Natural killer cell (primary cell): ENCODE data around the gene ANKRD17. TPM values are rescaled to one million over a fixed set of nuclear protein-coding genes. Genes with fewer than 3 reads are reported as not detected.

Experiments used
- ATAC-seq, 3 donors: fragments of 150-1000 bp in 2 of 3; fragments of 200-7000 bp in 1 of 3; cut with Tn5 transposase; 1 replicate in 1 of 3; 2 replicates in 2 of 3; pipeline ENCODE4 v1.10.0; 2021; ENCODE audit warnings: mild to moderate bottlenecking in 2 of 3, moderate library complexity in 2 of 3
- DNase-seq, 2 donors: peaks; one replicate each; pipeline versions ENCODE4 v3.0.0 to v3.0.0-alpha.2; 2013 to 2021; ENCODE audit warnings: mixed read lengths in 1 of 2
- H3K27ac ChIP-seq: one replicate; pipeline ENCODE4 v1.5.1; 2013; ENCODE audit warnings: mild to moderate bottlenecking, low read length
- H3K27me3 ChIP-seq: one replicate; pipeline ENCODE4 v1.6.1; 2013; ENCODE audit warnings: low read length; ENCODE audit not compliant: control insufficient read depth, insufficient read depth
- H3K36me3 ChIP-seq: one replicate; pipeline ENCODE4 v1.6.1; 2013; ENCODE audit warnings: low read length; ENCODE audit not compliant: control insufficient read depth, insufficient read depth
- H3K4me1 ChIP-seq: one replicate; pipeline ENCODE4 v1.6.1; 2013; ENCODE audit warnings: low read length; ENCODE audit not compliant: control insufficient read depth, insufficient read depth
- H3K4me3 ChIP-seq: one replicate; pipeline ENCODE4 v1.5.1; 2013; ENCODE audit warnings: low read length
- H3K9me3 ChIP-seq: one replicate; pipeline ENCODE4 v1.6.1; 2013; ENCODE audit warnings: low read length; ENCODE audit not compliant: control insufficient read depth, insufficient read depth
- H3K27ac Mint-ChIP-seq, 2 donors: one replicate each; pipeline ENCODE4 v1.8.0; 2022; ENCODE audit warnings: mild to moderate bottlenecking in 2 of 2, mixed read lengths in 2 of 2, moderate library complexity in 1 of 2
- H3K27me3 Mint-ChIP-seq, 2 donors: one replicate each; pipeline ENCODE4 v1.8.0; 2022; ENCODE audit warnings: low read depth in 2 of 2, mixed read lengths in 2 of 2
- H3K36me3 Mint-ChIP-seq: one replicate; pipeline ENCODE4 v1.8.0; 2022; ENCODE audit warnings: mixed read lengths
- H3K4me1 Mint-ChIP-seq, 2 donors: one replicate each; pipeline ENCODE4 v1.8.0; 2022; ENCODE audit warnings: mixed read lengths in 2 of 2
- H3K4me3 Mint-ChIP-seq: one replicate; pipeline ENCODE4 v1.8.0; 2022; ENCODE audit warnings: mild to moderate bottlenecking, moderate library complexity, mixed read lengths
- H3K9me3 Mint-ChIP-seq, 2 donors: one replicate each; pipeline ENCODE4 v1.8.0; 2022; ENCODE audit warnings: mixed read lengths in 2 of 2
- CTCF ChIP-seq: fragments of 200-600 bp; IDR thresholded peaks from one replicate; pipeline ENCODE4 v1.8.0; 2022; ENCODE audit warnings: antibody characterized with exemption
- WGBS: methylation state at CpG from one replicate; pipeline ENCODE4 v1.1.7; 2013; ENCODE audit warnings: missing lambda C conversion rate; ENCODE audit not compliant: insufficient coverage; 5-methylcytosine and 5-hydroxymethylcytosine counted together
- intact Hi-C: fragments of 100-400 bp; cut with micrococcal nuclease; formaldehyde crosslinking; loops from one replicate; pipeline ENCODE4 v1.14.2; 2022
- total RNA-seq, 4 donors: library from RNA; stranded (reverse); fragments of 120-200 nt in 1 of 4; gene quantifications; one replicate each; pipeline versions ENCODE4 v1.2.3 to v1.2.4, GENCODE V29; 2013 to 2022

ANKRD17 gene
- total RNA-seq, 3 donors from 2014 or later (not counting 1 experiment from before 2014, with no cell fraction given) = 51.8 to 70.2 (median 63.0) TPM

- no peak overlapping the region for H3K4me3 ChIP-seq
- Mint-ChIP-seq H3K4me1 (no peaks in the 10 kb centered on the region), H3K36me3 (peaks cover 12% of the 10 kb centered on the region), H3K27ac (no peak overlapping the region), H3K27me3 (no peaks in the 10 kb centered on the region), H3K4me3 (no peak overlapping the region), H3K9me3 (peaks cover 0 to 2% of the 10 kb centered on the region in 2 donors)
- no peaks in the 10 kb centered on the region for H3K4me1 ChIP-seq
- no peak overlapping the region for H3K27ac ChIP-seq
- no peaks in the 10 kb centered on the region for H3K36me3 ChIP-seq
- H3K9me3 ChIP-seq = no peaks in the 10 kb centered on the region
- 92% methylated on average over 1 of the region's 1 CpG for WGBS
- no peaks in the 10 kb centered on the region for H3K27me3 ChIP-seq
- ATAC-seq (no peak), DNase-seq (no peak)
- intact Hi-C loops = no loop called here
- TF ChIP-seq CTCF = no peak
These were observed 18.6 kb upstream of the ANKRD17 start for GRCh38 chr4:73277201-73277600.

- intact Hi-C loops = no loop called here
- H3K4me1 ChIP-seq = no peaks in the 10 kb centered on the region
- H3K36me3 ChIP-seq = no peaks in the 10 kb centered on the region
- Mint-ChIP-seq H3K27ac (no peak overlapping the region), H3K4me1 (no peaks in the 10 kb centered on the region), H3K36me3 (peaks cover 12% of the 10 kb centered on the region), H3K27me3 (no peaks in the 10 kb centered on the region), H3K4me3 (no peak overlapping the region), H3K9me3 (peaks cover 0 to 2% of the 10 kb centered on the region in 2 donors)
- DNase-seq (no peak), ATAC-seq (no peak)
- H3K27me3 ChIP-seq = no peaks in the 10 kb centered on the region
- WGBS = 100% methylated on average over 1 of the region's 1 CpG
- no peak overlapping the region for H3K27ac ChIP-seq
- TF ChIP-seq CTCF = no peak
- no peak overlapping the region for H3K4me3 ChIP-seq
- no peaks in the 10 kb centered on the region for H3K9me3 ChIP-seq
These were observed 16.7 kb upstream of the ANKRD17 start for GRCh38 chr4:73275318-73275654.

- no peak for ATAC-seq
- no peak for TF ChIP-seq CTCF
- no peak overlapping the region for H3K27ac Mint-ChIP-seq
- no peak overlapping the region for H3K4me3 Mint-ChIP-seq
- H3K4me1 Mint-ChIP-seq = no peaks in the 10 kb centered on the region
- Histone ChIP-seq H3K9me3 (no peaks in the 10 kb centered on the region), H3K27ac (no peak overlapping the region), H3K4me3 (no peak overlapping the region), H3K4me1 (no peaks in the 10 kb centered on the region), H3K36me3 (no peaks in the 10 kb centered on the region), H3K27me3 (no peaks in the 10 kb centered on the region)
- H3K27me3 Mint-ChIP-seq = no peaks in the 10 kb centered on the region
- intact Hi-C loops = no loop called here
- H3K9me3 Mint-ChIP-seq = no peaks in the 10 kb centered on the region
- no peak for DNase-seq
- no peaks in the 10 kb centered on the region for H3K36me3 Mint-ChIP-seq
These were observed 14.2 kb upstream of the ANKRD17 start for GRCh38 chr4:73272816-73273215.

GRCh38 chr4:73267050-73267449, 8.5 kb upstream of the ANKRD17 start:
- ATAC-seq (no peak), DNase-seq (no peak)
- Mint-ChIP-seq H3K4me1 (peaks cover 0 to 3% of the 10 kb centered on the region in 2 donors), H3K27ac (no peak overlapping the region), H3K4me3 (no peak overlapping the region), H3K27me3 (no peaks in the 10 kb centered on the region), H3K36me3 (no peaks in the 10 kb centered on the region), H3K9me3 (no peaks in the 10 kb centered on the region)
- no peaks in the 10 kb centered on the region for H3K36me3 ChIP-seq
- intact Hi-C loops = no loop called here
- H3K4me1 ChIP-seq = no peaks in the 10 kb centered on the region
- H3K27me3 ChIP-seq = no peaks in the 10 kb centered on the region
- 89% methylated on average over 1 of the region's 2 CpGs for WGBS
- H3K4me3 ChIP-seq = no peak overlapping the region
- H3K27ac ChIP-seq = no peak overlapping the region
- H3K9me3 ChIP-seq = no peaks in the 10 kb centered on the region
- TF ChIP-seq CTCF = no peak
